Astrocyte (in vitro differentiated cells and primary cell): ENCODE results near the gene SRC. TPM values are rescaled to one million over a fixed set of nuclear protein-coding genes. Genes with fewer than 3 reads are reported as not detected.

Experiments
- DNase-seq: peaks from one replicate; pipeline ENCODE4 v3.0.0-alpha.2; 2010; ENCODE audit warnings: low read depth
- FAIRE-seq: peaks from 2 replicates; lab custom pipeline; 2011; peaks lifted over from hg19 to GRCh38; lab: Jason Lieb, UNC
- H2AFZ ChIP-seq: 2 replicates; pipeline ENCODE4 v1.6.0; 2012; ENCODE audit warnings: low read depth, low read length, inconsistent platforms
- H3K27ac ChIP-seq: 2 replicates; pipeline ENCODE4 v1.5.1; 2011; ENCODE audit warnings: low read depth, low read length, inconsistent platforms
- H3K27me3 ChIP-seq: 2 replicates; pipeline ENCODE4 v1.6.0; 2011; ENCODE audit warnings: low read length, inconsistent platforms; ENCODE audit not compliant: insufficient read depth
- H3K36me3 ChIP-seq: 2 replicates; pipeline ENCODE4 v1.5.1; 2011; ENCODE audit warnings: low read length, inconsistent platforms; ENCODE audit not compliant: insufficient read depth
- H3K4me1 ChIP-seq: 2 replicates; pipeline ENCODE4 v1.5.1; 2011; ENCODE audit warnings: low read length, inconsistent platforms; ENCODE audit not compliant: insufficient read depth
- H3K4me2 ChIP-seq: 2 replicates; pipeline ENCODE4 v1.6.0; 2012; ENCODE audit warnings: low read length, inconsistent platforms
- H3K4me3 ChIP-seq: 2 replicates; pipeline ENCODE4 v1.5.1; 2011; ENCODE audit warnings: low read depth, mild to moderate bottlenecking, low read length, inconsistent platforms; ENCODE audit not compliant: insufficient read depth
- H3K79me2 ChIP-seq: 2 replicates; pipeline ENCODE4 v1.6.0; 2012; ENCODE audit warnings: mild to moderate bottlenecking, low read length, inconsistent platforms; ENCODE audit not compliant: insufficient read depth
- H3K9ac ChIP-seq: 2 replicates; pipeline ENCODE4 v1.6.0; 2012; ENCODE audit warnings: mild to moderate bottlenecking, low read length, inconsistent platforms
- H3K9me3 ChIP-seq: 2 replicates; pipeline ENCODE4 v1.5.1; 2012; ENCODE audit warnings: low read depth, mild to moderate bottlenecking, low read length, inconsistent platforms; ENCODE audit not compliant: insufficient read depth
- H4K20me1 ChIP-seq: 2 replicates; pipeline ENCODE4 v1.6.0; 2012; ENCODE audit warnings: low read length, inconsistent platforms; ENCODE audit not compliant: insufficient read depth
- H3K27ac Mint-ChIP-seq: one replicate; pipeline ENCODE4 v1.8.0; 2021; ENCODE audit warnings: mild to moderate bottlenecking, mixed read lengths; ENCODE audit not compliant: unreplicated experiment
- H3K27me3 Mint-ChIP-seq: one replicate; pipeline ENCODE4 v1.8.0; 2021; ENCODE audit warnings: low read depth, mixed read lengths; ENCODE audit not compliant: unreplicated experiment
- H3K36me3 Mint-ChIP-seq: one replicate; pipeline ENCODE4 v1.8.0; 2021; ENCODE audit warnings: low read depth, mixed read lengths; ENCODE audit not compliant: unreplicated experiment
- H3K4me1 Mint-ChIP-seq: one replicate; pipeline ENCODE4 v1.8.0; 2021; ENCODE audit warnings: low read depth, mixed read lengths; ENCODE audit not compliant: unreplicated experiment
- H3K4me3 Mint-ChIP-seq: one replicate; pipeline ENCODE4 v1.8.0; 2021; ENCODE audit warnings: mild to moderate bottlenecking, moderate library complexity, mixed read lengths; ENCODE audit not compliant: unreplicated experiment
- H3K9me3 Mint-ChIP-seq: one replicate; pipeline ENCODE4 v1.8.0; 2021; ENCODE audit warnings: mild to moderate bottlenecking, mixed read lengths; ENCODE audit not compliant: unreplicated experiment
- EZH2 ChIP-seq: IDR thresholded peaks from 2 replicates; pipeline ENCODE4 v1.6.1; 2012; ENCODE audit warnings: mild to moderate bottlenecking, low read length, inconsistent platforms; ENCODE audit not compliant: insufficient read depth
- total RNA-seq: library from RNA; stranded (reverse); gene quantifications from 2 replicates; pipeline ENCODE4 v1.2.1, GENCODE V29; 2021
- TF ChIP-seq, protein P1 (sequence below): IDR thresholded peaks from 2 replicates; pipeline ENCODE4 v1.5.1; 2011; ENCODE audit warnings: low read depth, mild to moderate bottlenecking, inconsistent platforms, low read length, moderate library complexity; ENCODE audit not compliant: insufficient read depth

Gene SRC
- total RNA-seq, 1 donor from 2014 or later, result 33.4 TPM

- Histone ChIP-seq H3K36me3 (no peaks in the 10 kb centered on the region), H3K27me3 (no peaks in the 10 kb centered on the region), H3K4me3 (no peak overlapping the region), H3K9me3 (no peaks in the 10 kb centered on the region), H3K4me1 (no peaks in the 10 kb centered on the region), H3K9ac (no peak overlapping the region), H4K20me1 (peaks cover 14% of the 10 kb centered on the region), H3K79me2 (no peaks in the 10 kb centered on the region), H3K27ac (no peak overlapping the region), H2AFZ (no peak overlapping the region), H3K4me2 (no peak overlapping the region)
- FAIRE-seq (no peak), DNase-seq (no peak)
- Mint-ChIP-seq H3K4me3 (peak overlapping the region; percentile 40), H3K27ac (no peak overlapping the region), H3K4me1 (peaks cover 16% of the 10 kb centered on the region), H3K9me3 (no peaks in the 10 kb centered on the region), H3K27me3 (no peaks in the 10 kb centered on the region), H3K36me3 (peaks cover 10% of the 10 kb centered on the region)
- TF ChIP-seq EZH2, result no peak
- TF ChIP-seq, protein P1, sequence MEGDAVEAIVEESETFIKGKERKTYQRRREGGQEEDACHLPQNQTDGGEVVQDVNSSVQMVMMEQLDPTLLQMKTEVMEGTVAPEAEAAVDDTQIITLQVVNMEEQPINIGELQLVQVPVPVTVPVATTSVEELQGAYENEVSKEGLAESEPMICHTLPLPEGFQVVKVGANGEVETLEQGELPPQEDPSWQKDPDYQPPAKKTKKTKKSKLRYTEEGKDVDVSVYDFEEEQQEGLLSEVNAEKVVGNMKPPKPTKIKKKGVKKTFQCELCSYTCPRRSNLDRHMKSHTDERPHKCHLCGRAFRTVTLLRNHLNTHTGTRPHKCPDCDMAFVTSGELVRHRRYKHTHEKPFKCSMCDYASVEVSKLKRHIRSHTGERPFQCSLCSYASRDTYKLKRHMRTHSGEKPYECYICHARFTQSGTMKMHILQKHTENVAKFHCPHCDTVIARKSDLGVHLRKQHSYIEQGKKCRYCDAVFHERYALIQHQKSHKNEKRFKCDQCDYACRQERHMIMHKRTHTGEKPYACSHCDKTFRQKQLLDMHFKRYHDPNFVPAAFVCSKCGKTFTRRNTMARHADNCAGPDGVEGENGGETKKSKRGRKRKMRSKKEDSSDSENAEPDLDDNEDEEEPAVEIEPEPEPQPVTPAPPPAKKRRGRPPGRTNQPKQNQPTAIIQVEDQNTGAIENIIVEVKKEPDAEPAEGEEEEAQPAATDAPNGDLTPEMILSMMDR, result no peak
Measured at GRCh38 chr20:37395921-37396415, 50.0 kb downstream of the SRC start.

DNA sequence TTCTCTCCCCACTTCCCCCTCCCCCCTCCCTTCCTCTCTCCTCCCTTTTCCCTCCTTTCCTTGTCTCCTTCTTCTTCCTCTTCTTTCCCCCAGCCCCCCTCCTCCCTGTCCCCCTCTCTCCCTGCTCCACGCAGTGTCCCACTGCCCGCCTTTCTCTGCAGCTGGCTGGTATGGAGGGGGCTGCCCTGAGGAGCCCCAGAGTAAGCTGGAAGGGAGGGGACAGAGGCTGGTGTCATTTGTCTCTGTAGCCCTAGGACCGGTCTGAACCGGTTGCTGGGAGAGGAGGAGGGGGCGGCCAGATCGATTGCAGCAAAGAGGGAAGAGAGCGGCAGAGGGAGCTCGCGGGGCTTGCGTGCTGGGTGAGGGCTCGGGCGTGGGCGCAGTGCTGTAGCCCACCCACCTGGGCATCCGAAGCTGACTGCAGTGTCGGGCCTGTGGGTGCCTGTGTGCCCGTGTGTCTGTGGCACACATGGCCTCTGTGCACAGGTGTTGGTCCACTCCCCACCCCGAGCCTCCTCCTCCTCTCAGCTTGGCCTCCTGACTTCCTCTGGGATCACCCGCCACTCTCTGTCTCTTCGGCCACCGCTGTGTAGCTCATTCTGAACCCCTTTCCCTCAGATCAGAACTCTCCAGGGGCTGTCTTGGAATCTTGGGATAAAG lies 50.6 kb downstream of the SRC start:
- Histone ChIP-seq H3K36me3 (no peaks in the 10 kb centered on the region), H3K9me3 (no peaks in the 10 kb centered on the region), H3K79me2 (no peaks in the 10 kb centered on the region), H3K27me3 (no peaks in the 10 kb centered on the region), H2AFZ (no peak overlapping the region), H3K4me2 (no peak overlapping the region), H4K20me1 (peaks cover 14% of the 10 kb centered on the region), H3K27ac (no peak overlapping the region), H3K4me1 (no peaks in the 10 kb centered on the region), H3K9ac (no peak overlapping the region), H3K4me3 (no peak overlapping the region)
- no peaks in the 10 kb centered on the region for H3K27me3 Mint-ChIP-seq
- peak overlapping the region; percentile 89 for H3K27ac Mint-ChIP-seq
- FAIRE-seq (no peak), DNase-seq (no peak)
- H3K9me3 Mint-ChIP-seq, result no peaks in the 10 kb centered on the region
- H3K36me3 Mint-ChIP-seq, result peaks cover 11% of the 10 kb centered on the region
- H3K4me3 Mint-ChIP-seq, result no peak overlapping the region
- H3K4me1 Mint-ChIP-seq, result peaks cover 16% of the 10 kb centered on the region
- TF ChIP-seq EZH2, result no peak
- TF ChIP-seq, protein P1, result no peak
